Neural progenitor cell (in vitro differentiated cells): ENCODE results near the gene PJA2.

Source experiments
- EZH2 ChIP-seq: fragments of 200-600 bp; sonication (generic); IDR thresholded peaks from 2 replicates; pipeline ENCODE4 v1.6.1; 2017; ENCODE audit warnings: antibody characterized with exemption, mild to moderate bottlenecking, moderate library complexity
- EZH2phosphoT487 ChIP-seq: fragments of 200-600 bp; sonication (generic); IDR thresholded peaks from 2 replicates; pipeline ENCODE4 v1.6.1; 2017; ENCODE audit warnings: antibody characterized with exemption
- TF ChIP-seq, protein P1 (sequence below): fragments of 200-600 bp; sonication (generic); IDR thresholded peaks from 2 replicates; pipeline ENCODE4 v1.5.1; 2017; ENCODE audit warnings: antibody characterized with exemption, mild to moderate bottlenecking

DNA sequence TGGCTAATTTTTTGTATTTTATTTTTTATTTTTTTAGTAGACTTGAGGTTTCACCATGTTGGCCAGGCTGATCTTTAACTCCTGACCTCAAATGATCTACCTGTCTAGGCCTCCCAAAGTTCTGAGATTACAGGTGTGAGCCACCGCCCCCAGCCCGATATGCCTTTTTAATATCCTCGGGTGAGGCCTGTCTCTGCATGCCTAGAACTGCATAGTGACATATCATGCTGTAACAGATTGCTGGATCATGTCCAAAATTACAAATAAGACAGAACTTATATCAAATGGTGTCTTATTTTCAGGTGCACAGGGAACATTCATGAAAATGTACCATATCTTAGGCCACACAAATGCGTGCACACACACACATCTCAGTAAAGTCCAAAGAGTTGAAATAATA is 39.1 kb upstream of the PJA2 start:
- TF ChIP-seq EZH2 (no peak), EZH2phosphoT487 (no peak)
- TF ChIP-seq, protein P1, sequence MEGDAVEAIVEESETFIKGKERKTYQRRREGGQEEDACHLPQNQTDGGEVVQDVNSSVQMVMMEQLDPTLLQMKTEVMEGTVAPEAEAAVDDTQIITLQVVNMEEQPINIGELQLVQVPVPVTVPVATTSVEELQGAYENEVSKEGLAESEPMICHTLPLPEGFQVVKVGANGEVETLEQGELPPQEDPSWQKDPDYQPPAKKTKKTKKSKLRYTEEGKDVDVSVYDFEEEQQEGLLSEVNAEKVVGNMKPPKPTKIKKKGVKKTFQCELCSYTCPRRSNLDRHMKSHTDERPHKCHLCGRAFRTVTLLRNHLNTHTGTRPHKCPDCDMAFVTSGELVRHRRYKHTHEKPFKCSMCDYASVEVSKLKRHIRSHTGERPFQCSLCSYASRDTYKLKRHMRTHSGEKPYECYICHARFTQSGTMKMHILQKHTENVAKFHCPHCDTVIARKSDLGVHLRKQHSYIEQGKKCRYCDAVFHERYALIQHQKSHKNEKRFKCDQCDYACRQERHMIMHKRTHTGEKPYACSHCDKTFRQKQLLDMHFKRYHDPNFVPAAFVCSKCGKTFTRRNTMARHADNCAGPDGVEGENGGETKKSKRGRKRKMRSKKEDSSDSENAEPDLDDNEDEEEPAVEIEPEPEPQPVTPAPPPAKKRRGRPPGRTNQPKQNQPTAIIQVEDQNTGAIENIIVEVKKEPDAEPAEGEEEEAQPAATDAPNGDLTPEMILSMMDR: no peak
